Measurements from ENCODE around the gene DGCR8. TPM values are rescaled to one million over a fixed set of nuclear protein-coding genes. Genes with fewer than 3 reads are reported as not detected.
A peak's percentile ranks its signal among the peaks of the same experiment; 100 is the strongest.

DGCR8 gene
- total and polyA plus RNA-seq, 11 donors = 8.8 to 22.1 (median 13.0) TPM

- H3K27ac ChIP-seq = no peak overlapping the region
- DNase-seq (peak in 1 of 5 donors; percentile 57), ATAC-seq (no peak)
- H3K4me1 ChIP-seq = peaks cover 0 to 11% (median 8%) of the 10 kb centered on the region in 12 donors
- WGBS, 4 donors = 92 to 96% (median 94%) methylated on average over 33 to 65 of the region's 65 CpGs
- H3K4me3 ChIP-seq = no peak overlapping the region
- H3K36me3 ChIP-seq = peaks cover 0 to 59% (median 12%) of the 10 kb centered on the region in 9 donors
- TF ChIP-seq CTCF (IDR thresholded peaks at IDR 0.05) = no peak
- no peak for TF ChIP-seq POLR2A (IDR thresholded peaks at IDR 0.05)
- intact Hi-C loops (cut with DNase I) = no loop called here
- no peaks in the 10 kb centered on the region for H3K27me3 ChIP-seq
- no peaks in the 10 kb centered on the region for H3K9me3 ChIP-seq
Measured at GRCh38 chr22:20142711-20143621, 62.9 kb downstream of the DGCR8 start.

- intact Hi-C loops (cut with DNase I) = no loop called here
- H3K27ac ChIP-seq = no peak overlapping the region
- peaks cover 0 to 59% (median 12%) of the 10 kb centered on the region in 9 donors for H3K36me3 ChIP-seq
- H3K4me3 ChIP-seq = no peak overlapping the region
- DNase-seq (no peak), ATAC-seq (no peak)
- H3K27me3 ChIP-seq = no peaks in the 10 kb centered on the region
- no peaks in the 10 kb centered on the region for H3K4me1 ChIP-seq
- WGBS, 4 donors = 80 to 90% (median 87%) methylated on average over 10 to 19 of the region's 19 CpGs
- no peak for TF ChIP-seq CTCF (IDR thresholded peaks at IDR 0.05)
- no peak for TF ChIP-seq POLR2A (IDR thresholded peaks at IDR 0.05)
- no peaks in the 10 kb centered on the region for H3K9me3 ChIP-seq
Measured at GRCh38 chr22:20143883-20144665, 64.0 kb downstream of the DGCR8 start.

GRCh38 chr22:20145206-20145831 is 65.3 kb downstream of the DGCR8 start:
- peaks cover 0 to 52% (median 6%) of the 10 kb centered on the region in 9 donors for H3K36me3 ChIP-seq
- no peak for ATAC-seq
- TF ChIP-seq CTCF (IDR thresholded peaks at IDR 0.05) (no peak), POLR2A (IDR thresholded peaks at IDR 0.05) (no peak)

More at GRCh38 chr22:20145206-20145831, 65.3 kb downstream of the DGCR8 start:
- intact Hi-C loops (cut with DNase I) = no loop called here
- Histone ChIP-seq H3K27me3 (no peaks in the 10 kb centered on the region), H3K4me3 (no peak overlapping the region), H3K9me3 (no peaks in the 10 kb centered on the region), H3K27ac (no peak overlapping the region), H3K4me1 (no peaks in the 10 kb centered on the region)
- 94 to 95% (median 94%) methylated on average over 8 to 22 of the region's 22 CpGs for WGBS, 4 donors
- DNase-seq = no peak
